LNCAP (cell line): ENCODE data around the gene TOMM7.

Source experiments
- TF ChIP-seq, protein P1 (sequence below): fragments of 450-650 bp; IDR thresholded peaks from 2 replicates; pipeline ENCODE4 v1.5.1; 2017; ENCODE audit warnings: mild to moderate bottlenecking

The TOMM7 gene

GRCh38 chr7:22771194-22771871 lies 51.3 kb downstream of the TOMM7 start:
- TF ChIP-seq, protein P1, sequence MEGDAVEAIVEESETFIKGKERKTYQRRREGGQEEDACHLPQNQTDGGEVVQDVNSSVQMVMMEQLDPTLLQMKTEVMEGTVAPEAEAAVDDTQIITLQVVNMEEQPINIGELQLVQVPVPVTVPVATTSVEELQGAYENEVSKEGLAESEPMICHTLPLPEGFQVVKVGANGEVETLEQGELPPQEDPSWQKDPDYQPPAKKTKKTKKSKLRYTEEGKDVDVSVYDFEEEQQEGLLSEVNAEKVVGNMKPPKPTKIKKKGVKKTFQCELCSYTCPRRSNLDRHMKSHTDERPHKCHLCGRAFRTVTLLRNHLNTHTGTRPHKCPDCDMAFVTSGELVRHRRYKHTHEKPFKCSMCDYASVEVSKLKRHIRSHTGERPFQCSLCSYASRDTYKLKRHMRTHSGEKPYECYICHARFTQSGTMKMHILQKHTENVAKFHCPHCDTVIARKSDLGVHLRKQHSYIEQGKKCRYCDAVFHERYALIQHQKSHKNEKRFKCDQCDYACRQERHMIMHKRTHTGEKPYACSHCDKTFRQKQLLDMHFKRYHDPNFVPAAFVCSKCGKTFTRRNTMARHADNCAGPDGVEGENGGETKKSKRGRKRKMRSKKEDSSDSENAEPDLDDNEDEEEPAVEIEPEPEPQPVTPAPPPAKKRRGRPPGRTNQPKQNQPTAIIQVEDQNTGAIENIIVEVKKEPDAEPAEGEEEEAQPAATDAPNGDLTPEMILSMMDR, result no peak

- TF ChIP-seq, protein P1, result no peak
Observed at GRCh38 chr7:22765609-22766008, 57.0 kb downstream of the TOMM7 start.
